CD14-positive monocyte (primary cell): ENCODE results near the gene SERTM1. TPM values are rescaled to one million over a fixed set of nuclear protein-coding genes. Genes with fewer than 3 reads are reported as not detected.

Experiments used
- DNase-seq, 3 donors: peaks; one replicate each; pipeline ENCODE4 v3.0.0-alpha.2; 2011 to 2022
- H2AFZ ChIP-seq: 2 replicates; pipeline ENCODE4 v1.6.0; 2012; ENCODE audit warnings: mild to moderate bottlenecking, low read depth, low read length, inconsistent platforms; ENCODE audit not compliant: insufficient read depth, poor library complexity, severe bottlenecking
- H3K27ac ChIP-seq, 2 donors: 1 replicate in 1 of 2; 2 replicates in 1 of 2; pipeline ENCODE4 v1.5.1; 2012 to 2013; ENCODE audit warnings: low read length in 2 of 2, control low read depth in 1 of 2, inconsistent platforms in 1 of 2, low read depth in 1 of 2, mild to moderate bottlenecking in 1 of 2
- H3K27me3 ChIP-seq, 2 donors: one replicate each; pipeline versions ENCODE4 v1.6.0 to v1.6.1; 2011 to 2013; ENCODE audit warnings: low read length in 2 of 2; ENCODE audit not compliant: control insufficient read depth in 2 of 2, insufficient read depth in 2 of 2
- H3K36me3 ChIP-seq, 2 donors: replicated peaks in 1 of 2; 1 replicate in 1 of 2; 2 replicates in 1 of 2; pipeline versions ENCODE4 v1.5.1 to v1.6.1; 2012 to 2013; ENCODE audit warnings: low read length in 2 of 2, control low read depth in 1 of 2, inconsistent platforms in 1 of 2, mild to moderate bottlenecking in 1 of 2; ENCODE audit not compliant: insufficient read depth in 2 of 2, control insufficient read depth in 1 of 2
- H3K4me1 ChIP-seq, 2 donors: 1 replicate in 1 of 2; 2 replicates in 1 of 2; pipeline versions ENCODE4 v1.5.1 to v1.6.1; 2012 to 2013; ENCODE audit warnings: low read length in 2 of 2, control low read depth in 1 of 2, inconsistent platforms in 1 of 2, mild to moderate bottlenecking in 1 of 2, moderate library complexity in 1 of 2; ENCODE audit not compliant: insufficient read depth in 2 of 2, control insufficient read depth in 1 of 2
- H3K4me2 ChIP-seq: replicated peaks from 2 replicates; pipeline ENCODE3; 2012; ENCODE audit warnings: low read length, moderate library complexity, mild to moderate bottlenecking; ENCODE audit not compliant: poor library complexity, severe bottlenecking; ENCODE audit errors: extremely low read depth
- H3K4me3 ChIP-seq, 3 experiments: fragments of 200-600 bp in 1 of 3; sonication (generic) in 1 of 3; replicated peaks in 1 of 3; 1 replicate in 2 of 3; 2 replicates in 1 of 3; pipeline ENCODE4 v1.5.1; 2011 to 2013; ENCODE audit warnings: low read length in 3 of 3, mild to moderate bottlenecking in 3 of 3, control low read depth in 2 of 3, low read depth in 2 of 3, inconsistent platforms in 1 of 3, moderate library complexity in 1 of 3
- H3K79me2 ChIP-seq: 2 replicates; pipeline ENCODE4 v1.6.0; 2012; ENCODE audit warnings: mild to moderate bottlenecking, control low read depth, inconsistent platforms, low read length, moderate library complexity; ENCODE audit not compliant: insufficient read depth
- H3K9ac ChIP-seq: 2 replicates; pipeline ENCODE4 v1.6.0; 2017; ENCODE audit warnings: low read length, mild to moderate bottlenecking; ENCODE audit not compliant: insufficient read depth, poor library complexity, severe bottlenecking
- H3K9me3 ChIP-seq, 2 donors: replicated peaks in 1 of 2; 1 replicate in 1 of 2; 2 replicates in 1 of 2; pipeline versions ENCODE4 v1.5.1 to v1.6.1; 2012 to 2013; ENCODE audit warnings: low read length in 2 of 2, control low read depth in 1 of 2; ENCODE audit not compliant: control insufficient read depth in 1 of 2, insufficient read depth in 1 of 2
- H4K20me1 ChIP-seq: 2 replicates; pipeline ENCODE4 v1.6.0; 2012; ENCODE audit warnings: mild to moderate bottlenecking, low read length, control low read depth, moderate library complexity; ENCODE audit not compliant: insufficient read depth
- H3K27ac Mint-ChIP-seq, 7 donors: one replicate each; pipeline ENCODE4 v1.8.0; 2020; ENCODE audit warnings: mild to moderate bottlenecking in 7 of 7, mixed read lengths in 7 of 7, moderate library complexity in 6 of 7, inconsistent platforms in 2 of 7
- H3K27me3 Mint-ChIP-seq, 3 donors: one replicate each; pipeline ENCODE4 v1.8.0; 2021 to 2022; ENCODE audit warnings: low read depth in 3 of 3, mild to moderate bottlenecking in 3 of 3, mixed read lengths in 3 of 3, moderate library complexity in 3 of 3, inconsistent platforms in 1 of 3
- H3K36me3 Mint-ChIP-seq, 2 donors: one replicate each; pipeline ENCODE4 v1.8.0; 2020; ENCODE audit warnings: mixed read lengths in 2 of 2, inconsistent platforms in 1 of 2, mild to moderate bottlenecking in 1 of 2
- H3K4me1 Mint-ChIP-seq: one replicate; pipeline ENCODE4 v1.8.0; 2020; ENCODE audit warnings: mild to moderate bottlenecking, mixed read lengths
- H3K4me3 Mint-ChIP-seq, 2 donors: one replicate each; pipeline ENCODE4 v1.8.0; 2020; ENCODE audit warnings: mild to moderate bottlenecking in 2 of 2, mixed read lengths in 2 of 2, moderate library complexity in 1 of 2
- H3K9me3 Mint-ChIP-seq, 7 donors: one replicate each; pipeline ENCODE4 v1.8.0; 2020 to 2022; ENCODE audit warnings: mixed read lengths in 7 of 7, mild to moderate bottlenecking in 6 of 7, moderate library complexity in 6 of 7, inconsistent platforms in 2 of 7
- CTCF ChIP-seq: fragments of 200-600 bp; IDR thresholded peaks from one replicate; pipeline ENCODE4 v1.8.0; 2022; ENCODE audit warnings: antibody characterized with exemption, mild to moderate bottlenecking
- WGBS: methylation state at CpG from one replicate; pipeline ENCODE4 v1.1.5; 2013; ENCODE audit warnings: missing lambda C conversion rate; ENCODE audit not compliant: insufficient coverage; 5-methylcytosine and 5-hydroxymethylcytosine counted together
- intact Hi-C, 2 donors: fragments of 100-400 bp; cut with micrococcal nuclease; formaldehyde crosslinking; loops; one replicate each; pipeline versions ENCODE4 v1.15.0 to v1.15.1; 2023
- polyA plus RNA-seq, 3 donors: library from polyadenylated mRNA; depleted of rRNA in 1 of 3; unstranded in 2 of 3; stranded (reverse) in 1 of 3; fragments of 300-500 nt in 2 of 3; fragments of >200 nt in 1 of 3; fragmentation: Illumina TruSeq in 2 of 3; gene quantifications; 1 replicate in 2 of 3; 2 replicates in 1 of 3; pipeline ENCODE4 v1.2.3, GENCODE V29; 2012 to 2021

The SERTM1 gene
- polyA plus RNA-seq, 3 donors, result not detected

GRCh38 chr13:36665630-36666029 is 8.2 kb upstream of the SERTM1 start:
- H3K9me3 ChIP-seq, result no peaks in the 10 kb centered on the region
- 100% methylated on average over 3 of the region's 3 CpGs for WGBS
- peaks cover 0 to 4% (median 0%) of the 10 kb centered on the region in 7 donors for H3K9me3 Mint-ChIP-seq
- no peak overlapping the region for H2AFZ ChIP-seq
- H3K27ac Mint-ChIP-seq, result peak overlapping the region in 1 of 7 donors; percentile 12
- no peaks in the 10 kb centered on the region for H3K27me3 ChIP-seq
- peaks cover 0 to 3% (median 2%) of the 10 kb centered on the region in 3 donors for H3K27me3 Mint-ChIP-seq
- intact Hi-C loops, result no loop called here
- H3K36me3 Mint-ChIP-seq, result peaks cover 0 to 2% of the 10 kb centered on the region in 2 donors
- no peak for DNase-seq
- TF ChIP-seq CTCF, result no peak
- no peak overlapping the region for H3K9ac ChIP-seq
- H3K27ac ChIP-seq, result no peak overlapping the region
- peaks cover 4% of the 10 kb centered on the region for H3K4me1 Mint-ChIP-seq
- H3K4me1 ChIP-seq, result no peaks in the 10 kb centered on the region
- H3K4me3 ChIP-seq, result no peak overlapping the region
- H3K4me2 ChIP-seq, result no peak overlapping the region
- H3K79me2 ChIP-seq, result no peaks in the 10 kb centered on the region
- no peaks in the 10 kb centered on the region for H3K36me3 ChIP-seq
- no peak overlapping the region for H3K4me3 Mint-ChIP-seq
- no peaks in the 10 kb centered on the region for H4K20me1 ChIP-seq

GRCh38 chr13:36666477-36667229 is 7.2 kb upstream of the SERTM1 start:
- H3K4me2 ChIP-seq, result no peak overlapping the region
- H3K4me1 ChIP-seq, result no peaks in the 10 kb centered on the region
- no peaks in the 10 kb centered on the region for H4K20me1 ChIP-seq
- TF ChIP-seq CTCF, result no peak
- WGBS, result 51% methylated on average over 6 of the region's 9 CpGs
- no peak overlapping the region for H3K9ac ChIP-seq
- Mint-ChIP-seq H3K36me3 (peaks cover 0 to 2% of the 10 kb centered on the region in 2 donors), H3K4me1 (peaks cover 4% of the 10 kb centered on the region), H3K4me3 (no peak overlapping the region), H3K9me3 (peaks cover 0 to 4% (median 0%) of the 10 kb centered on the region in 7 donors), H3K27ac (no peak overlapping the region), H3K27me3 (peaks cover 0 to 3% (median 2%) of the 10 kb centered on the region in 3 donors)
- DNase-seq, result no peak
- H3K27me3 ChIP-seq, result no peaks in the 10 kb centered on the region
- no peak overlapping the region for H3K4me3 ChIP-seq
- intact Hi-C loops, result no loop called here
- no peaks in the 10 kb centered on the region for H3K36me3 ChIP-seq
- H3K79me2 ChIP-seq, result no peaks in the 10 kb centered on the region
- no peak overlapping the region for H2AFZ ChIP-seq
- no peak overlapping the region for H3K27ac ChIP-seq
- H3K9me3 ChIP-seq, result no peaks in the 10 kb centered on the region
